Brain microvascular endothelial cell (primary cell): ENCODE results near the gene BDH1.
"Not testable (repeated sequence)": the region's sequence is repeated elsewhere in the genome, so short reads cannot be mapped to it uniquely, and the experiment has no call there.

ENCODE experiments used
- DNase-seq: peaks from one replicate; pipeline ENCODE4 v3.0.0-alpha.2; 2020
- H3K27ac ChIP-seq: fragments of 250-450 bp; sonication (Bioruptor Pico); 2 replicates; pipeline ENCODE4 v1.5.1; 2020; ENCODE audit warnings: mild to moderate bottlenecking, moderate library complexity
- H3K27me3 ChIP-seq: fragments of 250-450 bp; sonication (Bioruptor Pico); replicated peaks from 2 replicates; pipeline ENCODE4 v1.5.1; 2020; ENCODE audit warnings: mild to moderate bottlenecking
- H3K36me3 ChIP-seq: fragments of 250-450 bp; sonication (Bioruptor Pico); replicated peaks from 2 replicates; pipeline ENCODE4 v1.5.1; 2020; ENCODE audit warnings: mild to moderate bottlenecking
- H3K4me3 ChIP-seq: 2 replicates; pipeline ENCODE4 v1.5.1; 2011; ENCODE audit warnings: low read depth, mild to moderate bottlenecking, control low read depth, low read length, moderate library complexity
- CTCF ChIP-seq: IDR thresholded peaks from 2 replicates; pipeline ENCODE4 v1.5.1; 2011; ENCODE audit warnings: low read depth, mild to moderate bottlenecking, moderate library complexity, low read length, control low read depth, inconsistent platforms; ENCODE audit errors: missing control alignments
- in situ Hi-C: cut with HindIII; loops from 2 replicates; pipeline ENCODE4 v1.10.0; 2017; ENCODE audit warnings: low sequenced_read_pairs, low pct_ligation_motif_present

The BDH1 gene

GRCh38 chr3:197573048-197573767, 17.4 kb upstream of the BDH1 start:
- Histone ChIP-seq H3K36me3 (no peaks in the 10 kb centered on the region), H3K27me3 (no peaks in the 10 kb centered on the region), H3K4me3 (no peak overlapping the region), H3K27ac (no peak overlapping the region)
- DNase-seq = no peak
- no peak for TF ChIP-seq CTCF
- in situ Hi-C loops = no loop called here

- H3K36me3 ChIP-seq, DNase-seq, in situ Hi-C loops: not testable (repeated sequence)
These were observed 16.1 kb upstream of the BDH1 start for GRCh38 chr3:197571880-197572172.

GRCh38 chr3:197571074-197571879, 15.5 kb upstream of the BDH1 start:
- H3K27me3 ChIP-seq, in situ Hi-C loops, DNase-seq, H3K27ac ChIP-seq, H3K4me3 ChIP-seq, H3K36me3 ChIP-seq: not testable (repeated sequence)

More at GRCh38 chr3:197571880-197572172, 16.1 kb upstream of the BDH1 start:
- H3K4me3 ChIP-seq, H3K27ac ChIP-seq, H3K27me3 ChIP-seq: not testable (repeated sequence)

GRCh38 chr3:197569433-197569832, 13.7 kb upstream of the BDH1 start:
- in situ Hi-C loops, H3K27ac ChIP-seq, H3K36me3 ChIP-seq, H3K27me3 ChIP-seq, DNase-seq, H3K4me3 ChIP-seq: not testable (repeated sequence)

GRCh38 chr3:197567904-197568681, 12.3 kb upstream of the BDH1 start:
- in situ Hi-C loops = no loop called here
- H3K36me3 ChIP-seq = no peaks in the 10 kb centered on the region
- TF ChIP-seq CTCF = no peak

GRCh38 chr3:197566155-197566554, 10.4 kb upstream of the BDH1 start:
- not testable (repeated sequence) for H3K27me3 ChIP-seq

More at GRCh38 chr3:197567904-197568681, 12.3 kb upstream of the BDH1 start:
- Histone ChIP-seq H3K27ac (no peak overlapping the region), H3K27me3 (no peaks in the 10 kb centered on the region), H3K4me3 (no peak overlapping the region)
- DNase-seq = no peak

GRCh38 chr3:197564097-197564843, 8.5 kb upstream of the BDH1 start:
- H3K27me3 ChIP-seq = no peaks in the 10 kb centered on the region
- no peak overlapping the region for H3K27ac ChIP-seq
- no peak overlapping the region for H3K4me3 ChIP-seq
- no peak for DNase-seq
- no peaks in the 10 kb centered on the region for H3K36me3 ChIP-seq
- no peak for TF ChIP-seq CTCF
- in situ Hi-C loops = no loop called here

More at GRCh38 chr3:197566155-197566554, 10.4 kb upstream of the BDH1 start:
- H3K27ac ChIP-seq, DNase-seq, H3K4me3 ChIP-seq, in situ Hi-C loops, H3K36me3 ChIP-seq: not testable (repeated sequence)
